Type B pancreatic cell (in vitro differentiated cells): Measurements from ENCODE around the gene ARHGEF12. TPM values are rescaled to one million over a fixed set of nuclear protein-coding genes. Genes with fewer than 3 reads are reported as not detected.

Source experiments
- DNase-seq: peaks from one replicate; pipeline ENCODE4 v3.0.0; 2021; ENCODE audit warnings: mixed read lengths; ENCODE audit not compliant: unreplicated experiment; ENCODE audit errors: extremely low spot score
- H3K27ac Mint-ChIP-seq: 2 replicates; pipeline ENCODE4 v1.8.0; 2021; ENCODE audit warnings: mild to moderate bottlenecking, mixed read lengths
- H3K27me3 Mint-ChIP-seq: 2 replicates; pipeline ENCODE4 v1.8.0; 2021; ENCODE audit warnings: mixed read lengths
- H3K36me3 Mint-ChIP-seq: 2 replicates; pipeline ENCODE4 v1.8.0; 2021; ENCODE audit warnings: mixed read lengths
- H3K4me1 Mint-ChIP-seq: one replicate; pipeline ENCODE4 v1.8.0; 2021; ENCODE audit warnings: mixed read lengths; ENCODE audit not compliant: unreplicated experiment
- H3K4me3 Mint-ChIP-seq: 2 replicates; pipeline ENCODE4 v1.8.0; 2021; ENCODE audit warnings: mild to moderate bottlenecking, mixed read lengths
- H3K9me3 Mint-ChIP-seq: 2 replicates; pipeline ENCODE4 v1.8.0; 2021; ENCODE audit warnings: mixed read lengths
- total RNA-seq: library from RNA; stranded (reverse); gene quantifications from 2 replicates; pipeline ENCODE4 v1.2.1, GENCODE V29; 2021; ENCODE audit warnings: low replicate concordance
- TF ChIP-seq, protein P1 (sequence below): fragments of 200-600 bp; sonication (generic); conservative IDR thresholded peaks from 2 replicates; pipeline ENCODE4 v1.5.0; 2021; ENCODE audit warnings: antibody characterized with exemption, mild to moderate bottlenecking

ARHGEF12 gene
- total RNA-seq, 1 donor from 2014 or later, result 73.8 TPM

DNA sequence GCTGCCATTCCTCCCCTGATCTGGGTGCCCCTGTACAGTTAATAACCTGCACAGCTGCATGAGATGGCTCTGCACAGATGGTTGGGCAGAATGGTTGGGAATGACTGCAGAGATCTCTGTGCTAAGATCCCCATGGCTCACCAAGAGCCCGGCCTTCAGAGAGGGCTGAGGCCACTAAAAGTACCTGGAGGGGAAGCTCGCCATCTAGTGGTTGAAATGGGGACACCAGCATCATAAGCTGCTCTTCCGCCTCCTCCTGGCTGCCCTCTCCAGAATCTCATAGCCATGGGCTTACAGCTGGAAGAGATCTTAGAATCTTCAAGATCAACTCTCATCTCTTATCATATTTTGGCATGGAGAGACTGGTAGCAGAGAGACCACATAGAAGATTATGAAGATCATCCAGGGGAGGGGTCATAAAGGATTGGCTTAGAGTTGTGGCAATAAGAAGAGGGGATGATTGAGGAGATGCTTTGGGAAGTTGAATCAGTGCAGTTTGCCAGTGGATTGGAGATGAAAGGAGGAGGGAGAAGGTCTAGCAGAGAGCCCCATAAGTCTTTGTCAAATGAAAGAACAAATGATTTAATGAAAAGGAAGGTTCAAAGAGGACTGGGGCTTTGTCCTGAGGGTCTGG lies 33.1 kb upstream of the ARHGEF12 start:
- TF ChIP-seq, protein P1, sequence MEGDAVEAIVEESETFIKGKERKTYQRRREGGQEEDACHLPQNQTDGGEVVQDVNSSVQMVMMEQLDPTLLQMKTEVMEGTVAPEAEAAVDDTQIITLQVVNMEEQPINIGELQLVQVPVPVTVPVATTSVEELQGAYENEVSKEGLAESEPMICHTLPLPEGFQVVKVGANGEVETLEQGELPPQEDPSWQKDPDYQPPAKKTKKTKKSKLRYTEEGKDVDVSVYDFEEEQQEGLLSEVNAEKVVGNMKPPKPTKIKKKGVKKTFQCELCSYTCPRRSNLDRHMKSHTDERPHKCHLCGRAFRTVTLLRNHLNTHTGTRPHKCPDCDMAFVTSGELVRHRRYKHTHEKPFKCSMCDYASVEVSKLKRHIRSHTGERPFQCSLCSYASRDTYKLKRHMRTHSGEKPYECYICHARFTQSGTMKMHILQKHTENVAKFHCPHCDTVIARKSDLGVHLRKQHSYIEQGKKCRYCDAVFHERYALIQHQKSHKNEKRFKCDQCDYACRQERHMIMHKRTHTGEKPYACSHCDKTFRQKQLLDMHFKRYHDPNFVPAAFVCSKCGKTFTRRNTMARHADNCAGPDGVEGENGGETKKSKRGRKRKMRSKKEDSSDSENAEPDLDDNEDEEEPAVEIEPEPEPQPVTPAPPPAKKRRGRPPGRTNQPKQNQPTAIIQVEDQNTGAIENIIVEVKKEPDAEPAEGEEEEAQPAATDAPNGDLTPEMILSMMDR, result peak; percentile 95
- Mint-ChIP-seq H3K4me3 (no peak overlapping the region), H3K36me3 (no peaks in the 10 kb centered on the region), H3K27ac (peak overlapping the region; percentile 96), H3K27me3 (peaks cover 14% of the 10 kb centered on the region), H3K9me3 (no peaks in the 10 kb centered on the region), H3K4me1 (peaks cover 16% of the 10 kb centered on the region)
- no peak for DNase-seq

DNA sequence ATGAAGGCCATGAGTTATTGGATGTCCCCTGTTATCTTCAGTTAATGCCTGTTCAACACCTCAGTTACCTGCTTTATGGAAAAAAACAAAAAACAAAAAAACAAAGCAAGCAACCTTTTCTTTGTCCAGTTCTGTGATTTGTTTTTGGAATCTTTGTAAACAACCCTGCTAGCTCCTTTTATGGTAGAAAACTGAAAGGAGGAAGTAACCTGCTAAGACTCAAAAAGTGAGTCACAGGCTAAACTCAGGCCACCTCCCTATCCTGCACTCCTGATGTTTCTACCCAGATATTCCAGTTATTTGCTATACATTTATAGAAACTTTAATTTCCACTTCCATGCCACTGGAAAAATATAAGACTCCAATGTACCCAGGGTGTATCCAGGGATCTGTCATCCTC lies 31.7 kb upstream of the ARHGEF12 start:
- peak overlapping the region; percentile 96 for H3K27ac Mint-ChIP-seq
- H3K4me1 Mint-ChIP-seq, result peaks cover 16% of the 10 kb centered on the region
- H3K4me3 Mint-ChIP-seq, result peak overlapping the region; percentile 68
- H3K27me3 Mint-ChIP-seq, result peaks cover 6% of the 10 kb centered on the region
- no peaks in the 10 kb centered on the region for H3K9me3 Mint-ChIP-seq
- no peaks in the 10 kb centered on the region for H3K36me3 Mint-ChIP-seq
- TF ChIP-seq, protein P1, result no peak
- DNase-seq, result no peak

DNA sequence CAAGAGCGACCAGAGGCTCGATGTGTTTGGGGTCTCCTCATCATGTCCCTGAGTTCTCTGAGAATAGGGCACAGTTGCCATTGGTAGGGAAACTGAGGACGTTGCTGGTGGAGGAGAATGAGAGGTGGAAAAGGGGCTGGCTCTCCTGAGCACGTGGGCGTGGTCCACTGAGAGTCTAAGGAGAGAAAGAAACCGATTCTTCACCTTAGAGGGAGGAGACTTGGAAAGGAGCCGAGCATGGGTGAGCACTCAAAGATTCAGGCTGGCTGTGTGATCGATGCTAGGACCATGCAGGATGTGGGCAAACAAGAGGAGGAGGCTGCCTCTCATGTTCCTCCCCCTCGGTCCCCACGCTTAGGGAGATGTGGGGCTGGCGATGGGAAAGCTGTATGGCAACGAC lies 30.9 kb upstream of the ARHGEF12 start:
- Mint-ChIP-seq H3K36me3 (no peaks in the 10 kb centered on the region), H3K27ac (peak overlapping the region; percentile 96), H3K27me3 (peaks cover 3% of the 10 kb centered on the region), H3K4me1 (peaks cover 12% of the 10 kb centered on the region), H3K9me3 (no peaks in the 10 kb centered on the region), H3K4me3 (no peak overlapping the region)
- TF ChIP-seq, protein P1, result no peak
- no peak for DNase-seq

DNA sequence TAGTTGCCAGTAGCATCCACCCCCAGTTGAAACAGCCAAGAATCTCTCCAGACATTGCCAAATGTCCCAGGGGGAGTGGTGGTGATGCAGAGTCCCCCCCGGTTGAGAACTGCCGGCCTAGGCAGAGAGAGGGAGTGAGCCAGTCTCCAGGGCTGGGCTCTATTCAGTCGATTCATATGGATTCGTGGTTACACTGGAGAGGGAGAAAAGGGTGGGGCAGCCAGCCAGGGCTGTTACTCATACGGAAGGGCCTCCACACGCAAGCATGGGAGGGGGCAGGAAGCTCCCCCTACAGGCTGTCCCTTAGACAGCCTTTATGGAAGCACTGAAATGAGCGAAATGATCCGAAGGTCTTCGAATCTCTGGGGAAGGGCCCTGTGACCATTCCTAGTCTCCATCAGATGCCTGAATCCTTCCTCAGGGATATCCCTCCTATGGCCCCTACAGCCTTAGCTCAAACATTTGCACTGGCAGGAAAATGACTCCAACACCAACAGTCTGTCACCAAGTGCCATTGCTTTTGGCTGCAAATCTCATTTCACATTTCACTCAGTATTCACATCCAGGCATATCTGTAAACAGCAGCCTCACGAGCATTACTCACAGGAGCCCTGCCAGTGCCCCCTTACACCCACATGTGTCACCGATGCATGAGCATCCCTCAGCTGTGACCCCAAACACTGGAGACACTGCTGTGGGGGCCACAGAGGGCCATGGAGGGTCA lies 29.5 kb upstream of the ARHGEF12 start:
- peaks cover 3% of the 10 kb centered on the region for H3K27me3 Mint-ChIP-seq
- H3K4me1 Mint-ChIP-seq, result peaks cover 12% of the 10 kb centered on the region
- H3K27ac Mint-ChIP-seq, result peak overlapping the region; percentile 82
- no peaks in the 10 kb centered on the region for H3K36me3 Mint-ChIP-seq
- TF ChIP-seq, protein P1, result peak; percentile 51
- H3K4me3 Mint-ChIP-seq, result no peak overlapping the region
- DNase-seq, result no peak
- H3K9me3 Mint-ChIP-seq, result no peaks in the 10 kb centered on the region

DNA sequence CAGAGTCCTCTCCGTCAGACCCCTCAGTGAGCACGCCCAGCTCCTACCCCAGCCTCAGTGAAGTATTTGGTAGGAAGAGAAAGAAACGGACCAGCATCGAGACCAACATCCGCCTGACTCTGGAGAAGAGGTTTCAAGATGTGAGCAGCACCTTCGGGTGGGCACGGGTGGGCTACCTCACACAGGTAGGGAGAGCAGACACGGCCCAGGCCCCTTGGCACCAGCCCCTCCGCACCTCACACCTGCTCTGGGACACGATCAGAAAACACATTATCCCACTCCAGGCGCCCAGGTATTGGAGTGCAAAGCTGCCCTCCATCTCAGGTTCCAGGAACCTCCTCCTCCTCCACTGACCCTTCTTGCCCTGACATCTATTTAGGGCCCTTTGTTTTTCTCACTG lies 28.7 kb upstream of the ARHGEF12 start:
- Mint-ChIP-seq H3K9me3 (no peaks in the 10 kb centered on the region), H3K36me3 (no peaks in the 10 kb centered on the region), H3K27ac (no peak overlapping the region), H3K4me3 (no peak overlapping the region), H3K4me1 (peaks cover 12% of the 10 kb centered on the region), H3K27me3 (peaks cover 3% of the 10 kb centered on the region)
- TF ChIP-seq, protein P1, result no peak
- no peak for DNase-seq
